ENCODE data around the gene TMEM181.
A peak's percentile ranks its signal among the peaks of the same experiment; 100 is the strongest.

GRCh38 chr6:158660333-158660754 lies 100.5 kb downstream of the TMEM181 start:
- TF ChIP-seq, protein P1, sequence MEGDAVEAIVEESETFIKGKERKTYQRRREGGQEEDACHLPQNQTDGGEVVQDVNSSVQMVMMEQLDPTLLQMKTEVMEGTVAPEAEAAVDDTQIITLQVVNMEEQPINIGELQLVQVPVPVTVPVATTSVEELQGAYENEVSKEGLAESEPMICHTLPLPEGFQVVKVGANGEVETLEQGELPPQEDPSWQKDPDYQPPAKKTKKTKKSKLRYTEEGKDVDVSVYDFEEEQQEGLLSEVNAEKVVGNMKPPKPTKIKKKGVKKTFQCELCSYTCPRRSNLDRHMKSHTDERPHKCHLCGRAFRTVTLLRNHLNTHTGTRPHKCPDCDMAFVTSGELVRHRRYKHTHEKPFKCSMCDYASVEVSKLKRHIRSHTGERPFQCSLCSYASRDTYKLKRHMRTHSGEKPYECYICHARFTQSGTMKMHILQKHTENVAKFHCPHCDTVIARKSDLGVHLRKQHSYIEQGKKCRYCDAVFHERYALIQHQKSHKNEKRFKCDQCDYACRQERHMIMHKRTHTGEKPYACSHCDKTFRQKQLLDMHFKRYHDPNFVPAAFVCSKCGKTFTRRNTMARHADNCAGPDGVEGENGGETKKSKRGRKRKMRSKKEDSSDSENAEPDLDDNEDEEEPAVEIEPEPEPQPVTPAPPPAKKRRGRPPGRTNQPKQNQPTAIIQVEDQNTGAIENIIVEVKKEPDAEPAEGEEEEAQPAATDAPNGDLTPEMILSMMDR (IDR thresholded peaks at IDR 0.05), result peak; percentile 18 to 94 (median 72)
- no peak for TF ChIP-seq POLR2A (IDR thresholded peaks at IDR 0.05)
